ENCODE results near the gene PAX5.
A peak's percentile ranks its signal among the peaks of the same experiment; 100 is the strongest.

Gene PAX5

DNA sequence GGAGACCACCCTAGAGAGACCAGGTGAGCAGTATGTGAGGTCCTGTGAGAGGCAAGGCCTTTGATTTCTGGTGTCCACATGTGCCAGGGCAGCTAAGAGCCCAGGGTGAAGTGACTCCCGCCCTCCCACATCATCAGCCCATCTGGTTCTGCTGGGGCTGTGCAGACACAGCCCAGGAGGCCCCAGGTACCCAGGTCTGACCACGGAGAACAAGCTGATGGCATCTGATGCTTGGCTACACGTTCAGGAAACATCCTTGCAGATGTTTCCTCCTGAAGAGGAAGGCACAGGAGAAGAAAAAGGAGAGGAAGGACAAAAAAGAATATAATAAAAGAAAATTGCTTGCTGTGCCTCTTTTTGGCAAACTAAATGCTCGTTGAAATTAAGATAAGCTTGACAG lies 225.8 kb downstream of the PAX5 start:
- in situ Hi-C loops (cut with HindIII; ENCODE audit: low sequenced_read_pairs), result no loop called here
- no peak overlapping the region for H3K4me3 ChIP-seq (ENCODE audit: low read depth, low read length)

DNA sequence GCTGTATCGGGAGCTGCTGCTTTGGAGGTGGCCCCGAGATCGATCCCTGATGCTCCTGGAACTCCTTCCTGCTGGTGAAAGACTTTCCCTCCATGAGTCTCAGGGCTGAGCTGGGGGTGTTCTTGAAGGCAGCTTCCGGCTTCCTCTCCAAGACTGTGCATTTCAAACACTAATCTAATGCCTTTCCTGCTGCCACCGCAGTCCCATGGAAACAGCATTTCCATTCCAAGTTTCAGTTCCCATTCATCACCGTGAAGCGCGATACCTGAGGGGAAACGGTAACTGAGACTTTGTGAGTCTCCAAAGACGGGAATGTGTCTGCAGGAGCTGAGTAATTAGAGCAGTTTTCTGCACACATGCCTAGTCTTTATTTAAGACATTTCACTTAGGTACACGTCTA lies 230.1 kb downstream of the PAX5 start:
- TF ChIP-seq, protein P1, sequence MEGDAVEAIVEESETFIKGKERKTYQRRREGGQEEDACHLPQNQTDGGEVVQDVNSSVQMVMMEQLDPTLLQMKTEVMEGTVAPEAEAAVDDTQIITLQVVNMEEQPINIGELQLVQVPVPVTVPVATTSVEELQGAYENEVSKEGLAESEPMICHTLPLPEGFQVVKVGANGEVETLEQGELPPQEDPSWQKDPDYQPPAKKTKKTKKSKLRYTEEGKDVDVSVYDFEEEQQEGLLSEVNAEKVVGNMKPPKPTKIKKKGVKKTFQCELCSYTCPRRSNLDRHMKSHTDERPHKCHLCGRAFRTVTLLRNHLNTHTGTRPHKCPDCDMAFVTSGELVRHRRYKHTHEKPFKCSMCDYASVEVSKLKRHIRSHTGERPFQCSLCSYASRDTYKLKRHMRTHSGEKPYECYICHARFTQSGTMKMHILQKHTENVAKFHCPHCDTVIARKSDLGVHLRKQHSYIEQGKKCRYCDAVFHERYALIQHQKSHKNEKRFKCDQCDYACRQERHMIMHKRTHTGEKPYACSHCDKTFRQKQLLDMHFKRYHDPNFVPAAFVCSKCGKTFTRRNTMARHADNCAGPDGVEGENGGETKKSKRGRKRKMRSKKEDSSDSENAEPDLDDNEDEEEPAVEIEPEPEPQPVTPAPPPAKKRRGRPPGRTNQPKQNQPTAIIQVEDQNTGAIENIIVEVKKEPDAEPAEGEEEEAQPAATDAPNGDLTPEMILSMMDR (IDR thresholded peaks at IDR 0.05; ENCODE audit: low read depth, low read length), result no peak
- H3K4me3 ChIP-seq (ENCODE audit: low read depth, low read length), result no peak overlapping the region
- in situ Hi-C loops (cut with HindIII; ENCODE audit: low sequenced_read_pairs), result no loop called here
- no peak for DNase-seq (ENCODE audit: low read depth, low spot score)

More for the DNA sequence above, 225.8 kb downstream of the PAX5 start:
- TF ChIP-seq, protein P1 (IDR thresholded peaks at IDR 0.05; ENCODE audit: low read depth, low read length), result no peak
- no peak for DNase-seq (ENCODE audit: low read depth, low spot score)

DNA sequence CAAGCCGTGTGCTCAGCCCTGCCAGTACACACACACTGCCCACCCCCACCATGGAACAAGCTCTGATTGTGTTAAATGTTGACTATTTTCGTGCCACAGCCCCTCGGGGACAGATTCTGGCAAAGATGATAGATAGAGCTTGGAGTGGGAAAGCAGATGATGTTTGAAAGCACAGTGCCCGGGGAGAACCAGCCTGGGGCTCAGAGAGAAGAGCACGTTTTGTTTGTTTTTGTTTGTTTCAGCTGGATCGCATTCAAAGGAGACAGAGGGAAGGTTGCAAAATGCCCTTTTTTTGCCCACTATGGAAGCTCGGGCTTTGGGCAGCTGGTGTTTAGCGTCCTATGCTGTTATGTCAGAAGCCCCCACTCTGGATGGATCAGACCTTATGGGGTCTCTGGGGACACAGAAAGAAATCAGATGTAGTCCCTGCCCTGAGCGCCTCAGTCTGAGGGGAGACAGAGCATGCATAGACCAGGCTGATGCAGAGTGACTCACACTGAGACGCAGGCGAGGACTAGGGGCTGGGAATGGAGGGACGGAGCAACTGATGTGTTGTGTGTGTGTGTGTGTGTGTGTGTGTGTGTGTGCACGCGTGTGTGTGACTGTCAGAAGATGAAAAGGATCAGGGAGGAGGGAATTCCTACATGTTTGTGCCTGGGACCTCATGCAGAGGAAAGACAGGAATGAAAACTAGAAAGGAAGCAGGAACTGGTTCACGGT lies 231.7 kb downstream of the PAX5 start:
- DNase-seq (ENCODE audit: low read depth, low spot score), result peak; percentile 17
- in situ Hi-C loops (cut with HindIII; ENCODE audit: low sequenced_read_pairs), result no loop called here
- no peak overlapping the region for H3K4me3 ChIP-seq (ENCODE audit: low read depth, low read length)
- TF ChIP-seq, protein P1 (IDR thresholded peaks at IDR 0.05; ENCODE audit: low read depth, low read length), result no peak

- DNase-seq (ENCODE audit: low read depth, low spot score), result no peak
- TF ChIP-seq, protein P1 (IDR thresholded peaks at IDR 0.05; ENCODE audit: low read depth, low read length), result no peak
- no peak overlapping the region for H3K4me3 ChIP-seq (ENCODE audit: low read depth, low read length)
- in situ Hi-C loops (cut with HindIII; ENCODE audit: low sequenced_read_pairs), result no loop called here
Observed at GRCh38 chr9:36800455-36800854, 233.6 kb downstream of the PAX5 start.

DNA sequence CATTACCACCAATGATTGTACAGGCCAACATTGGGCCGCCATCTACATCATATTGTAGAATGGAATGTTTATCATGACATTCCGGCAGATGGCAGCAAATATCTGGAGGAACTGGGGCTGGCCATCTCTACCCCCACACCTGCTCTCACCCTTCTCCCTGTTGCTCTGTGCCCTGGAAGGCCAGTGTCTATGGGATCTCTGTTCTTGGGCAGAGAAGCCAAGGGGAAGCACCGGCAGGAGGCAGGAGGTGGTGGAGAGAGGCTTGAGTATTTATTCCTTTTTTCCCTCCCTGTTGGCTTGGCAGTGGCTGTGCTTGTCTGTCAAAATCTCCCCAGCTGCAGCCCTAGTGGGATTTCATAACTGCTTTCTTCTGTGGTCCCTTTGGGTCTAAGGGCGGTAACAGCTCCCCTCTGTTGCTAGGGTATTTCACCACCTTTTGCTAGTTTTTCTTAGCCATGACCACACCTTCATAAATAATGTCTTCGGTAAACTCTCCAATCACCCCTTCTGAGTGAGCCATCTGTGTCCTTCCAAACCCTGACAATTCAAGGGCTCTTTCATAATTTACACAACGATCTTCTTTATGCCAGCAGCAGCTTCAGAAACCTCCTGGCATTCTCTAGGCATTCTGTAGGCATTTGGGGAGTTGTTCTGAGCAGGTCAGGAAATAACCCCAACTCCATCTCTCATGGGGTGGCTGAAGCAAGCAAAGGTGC lies 235.6 kb downstream of the PAX5 start:
- H3K4me3 ChIP-seq (ENCODE audit: low read depth, low read length), result no peak overlapping the region
- no peak for DNase-seq (ENCODE audit: low read depth, low spot score)
- TF ChIP-seq, protein P1 (IDR thresholded peaks at IDR 0.05; ENCODE audit: low read depth, low read length), result no peak
- in situ Hi-C loops (cut with HindIII; ENCODE audit: low sequenced_read_pairs), result no loop called here

DNA sequence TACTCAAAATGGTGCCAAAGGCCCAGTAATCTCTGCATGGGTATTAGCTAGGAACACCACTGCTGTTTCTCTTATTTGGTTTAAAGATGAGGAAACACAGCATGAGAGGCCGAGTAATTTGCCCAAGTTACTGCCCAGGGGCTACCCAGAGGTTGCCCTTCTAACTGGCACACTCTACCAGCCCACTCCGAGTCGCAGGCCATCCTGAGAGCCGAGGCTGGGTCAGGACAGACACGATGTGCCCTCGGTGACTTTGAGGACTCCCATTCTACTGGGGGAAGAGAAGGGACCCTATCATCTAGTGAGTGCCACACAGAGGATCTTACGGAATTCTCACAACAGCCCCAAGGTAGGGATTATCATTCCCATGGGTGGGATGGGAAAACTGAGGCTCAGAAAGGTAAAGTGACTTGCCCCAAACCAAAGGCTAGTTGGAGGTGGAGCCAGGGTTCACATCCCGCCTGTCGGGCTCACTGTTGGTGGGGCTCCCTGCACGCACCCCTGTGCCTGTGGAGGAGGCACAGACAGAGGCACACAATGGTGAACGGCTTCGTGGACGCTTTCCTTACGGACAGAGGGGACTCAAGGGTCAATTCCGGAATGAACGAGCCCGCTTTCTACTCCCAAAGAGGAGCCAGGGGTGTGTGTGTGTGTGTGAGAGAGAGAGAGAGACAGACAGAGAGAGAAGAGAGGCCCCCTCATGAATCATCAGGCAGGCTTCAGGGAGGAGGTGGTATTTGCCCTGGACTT lies 236.4 kb downstream of the PAX5 start:
- in situ Hi-C loops (cut with HindIII; ENCODE audit: low sequenced_read_pairs), result no loop called here
- no peak overlapping the region for H3K4me3 ChIP-seq (ENCODE audit: low read depth, low read length)
- TF ChIP-seq, protein P1 (IDR thresholded peaks at IDR 0.05; ENCODE audit: low read depth, low read length), result no peak
- no peak for DNase-seq (ENCODE audit: low read depth, low spot score)

Measured in astrocyte of the spinal cord (primary cell).